HuH-7.5 (cell line): ENCODE measurements around the gene SVOPL.

ENCODE experiments used
- DNase-seq: peaks from one replicate; pipeline ENCODE4 v3.0.0; 2011; ENCODE audit warnings: low spot score

SVOPL gene

DNA sequence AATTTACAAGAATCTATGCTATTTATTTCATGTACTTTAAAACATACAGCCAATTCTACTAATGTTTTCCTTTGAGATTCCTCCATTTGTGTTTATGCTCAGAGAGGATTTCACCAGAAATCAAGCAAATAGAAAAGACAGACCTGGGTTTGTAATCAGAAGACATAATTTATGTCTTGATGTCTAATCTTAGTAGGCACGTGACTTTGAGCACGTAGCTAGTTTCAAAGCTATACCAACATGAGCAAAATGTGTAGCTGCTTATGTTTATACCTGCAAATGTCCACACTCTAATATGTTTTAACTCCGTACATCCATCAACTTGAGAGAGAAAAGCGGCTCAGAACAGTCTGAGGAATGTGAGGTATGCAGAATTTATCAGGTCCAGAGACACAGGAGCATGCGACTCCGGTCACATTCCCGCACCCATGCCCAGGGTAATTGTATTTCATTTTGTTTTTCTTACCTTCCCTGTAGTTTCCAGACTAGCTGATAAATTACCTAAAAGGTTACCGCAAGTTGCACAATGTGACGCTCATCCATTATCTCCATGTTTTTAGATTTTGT, 40.0 kb downstream of the SVOPL start:
- no peak for DNase-seq

GRCh38 chr7:138658889-138659288, 42.3 kb downstream of the SVOPL start:
- DNase-seq, result no peak

DNA sequence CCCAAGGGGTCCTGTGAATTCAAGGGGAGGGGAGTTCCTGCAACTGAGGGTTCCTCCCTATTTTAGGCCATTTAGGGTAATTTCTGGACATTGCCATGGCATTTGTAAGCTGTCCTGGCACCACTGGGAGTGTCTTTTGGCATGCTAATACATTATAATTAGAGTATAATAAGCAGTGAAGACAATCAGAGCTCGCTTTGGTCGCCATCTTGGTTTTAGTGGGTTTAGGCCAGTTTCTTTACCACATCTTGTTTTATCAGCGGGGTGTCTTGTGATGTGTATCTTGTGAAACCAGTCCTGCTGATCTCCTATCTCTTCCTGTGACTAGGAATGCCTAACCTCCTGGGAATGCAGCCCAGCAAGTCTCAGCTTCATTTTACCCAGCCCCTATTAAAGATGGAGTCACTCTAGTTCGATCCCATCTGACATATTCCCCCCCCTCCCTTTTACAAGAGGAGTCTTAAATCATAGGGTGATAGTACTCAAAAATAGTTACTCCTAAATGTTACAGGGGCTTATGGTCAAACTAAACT, 43.2 kb downstream of the SVOPL start:
- no peak for DNase-seq

DNA sequence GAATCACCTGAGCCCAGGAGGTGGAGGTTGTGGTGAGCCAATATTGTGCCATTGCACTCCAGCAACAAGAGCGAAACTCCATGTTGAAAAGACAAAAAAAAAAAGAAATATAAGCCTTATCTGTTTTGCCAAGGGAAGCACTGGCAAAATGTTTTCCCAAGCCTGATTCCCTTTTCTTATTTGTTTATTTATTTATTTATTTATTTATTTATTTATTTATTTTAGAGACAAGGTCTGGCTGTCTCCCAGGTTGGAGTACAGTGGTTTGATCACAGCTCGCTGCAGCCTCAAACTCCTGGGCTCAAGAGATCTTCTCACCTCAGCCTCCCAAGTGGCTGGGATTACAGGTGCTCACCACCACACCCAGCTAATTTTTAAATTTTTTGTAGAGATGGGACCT, 44.2 kb downstream of the SVOPL start:
- no peak for DNase-seq

DNA sequence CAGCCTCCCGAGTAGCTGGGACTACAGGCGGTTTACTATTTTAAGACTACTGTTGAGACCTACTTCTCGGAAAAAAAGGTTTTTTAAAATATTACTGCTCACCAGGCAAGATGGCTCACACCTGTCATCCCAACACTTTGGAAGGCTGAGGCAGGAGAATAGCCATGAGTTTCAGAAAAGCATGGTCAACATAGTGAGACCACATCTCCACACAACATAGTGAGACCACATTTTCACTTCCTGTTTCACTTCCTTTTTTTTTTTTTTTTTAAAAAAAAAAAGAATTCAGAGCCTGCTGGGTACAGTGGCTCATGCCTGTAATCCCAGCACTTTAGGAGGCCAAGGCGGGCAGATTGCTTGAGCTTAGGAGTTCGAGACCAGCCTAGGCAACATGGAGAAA, 46.5 kb downstream of the SVOPL start:
- DNase-seq, result no peak

DNA sequence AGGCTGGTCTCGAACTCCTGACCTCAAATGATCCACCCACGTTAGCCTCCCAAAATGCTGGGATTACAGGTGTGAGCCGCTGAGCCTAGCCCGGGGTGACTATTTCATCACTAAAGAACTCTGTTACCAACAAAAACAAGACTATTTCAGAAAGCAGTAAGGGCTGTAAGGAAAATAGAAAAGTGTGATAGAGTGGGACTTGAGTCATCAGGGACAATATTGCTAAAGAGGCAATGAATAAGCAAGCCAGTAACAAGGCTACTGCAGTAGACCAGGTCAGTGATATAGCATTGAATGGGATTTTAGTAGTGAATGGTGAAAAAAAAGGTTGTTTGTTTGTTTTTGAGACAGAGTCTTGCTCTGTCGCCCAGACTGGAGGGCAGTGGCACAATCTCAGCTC, 51.7 kb downstream of the SVOPL start:
- DNase-seq, result no peak

DNA sequence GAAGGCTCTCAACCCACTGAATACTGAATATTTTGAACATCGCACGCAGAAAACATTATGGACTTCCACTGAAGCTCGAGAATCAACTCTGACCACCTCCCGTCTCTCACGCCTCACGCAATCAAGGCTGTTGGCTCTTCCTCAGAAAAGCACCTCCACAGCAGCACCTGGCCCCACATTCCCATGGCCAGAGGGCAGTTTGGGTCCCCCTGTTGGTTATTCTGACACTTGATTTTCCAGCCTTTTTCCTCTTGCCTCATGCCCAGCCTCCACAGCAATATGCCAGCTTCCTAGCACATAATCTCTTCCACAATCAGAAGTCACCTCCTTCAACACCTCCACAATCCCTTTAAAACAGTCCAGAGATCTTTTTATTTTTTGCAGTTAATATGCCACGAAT, 55.9 kb downstream of the SVOPL start:
- peak; percentile 45 for DNase-seq

DNA sequence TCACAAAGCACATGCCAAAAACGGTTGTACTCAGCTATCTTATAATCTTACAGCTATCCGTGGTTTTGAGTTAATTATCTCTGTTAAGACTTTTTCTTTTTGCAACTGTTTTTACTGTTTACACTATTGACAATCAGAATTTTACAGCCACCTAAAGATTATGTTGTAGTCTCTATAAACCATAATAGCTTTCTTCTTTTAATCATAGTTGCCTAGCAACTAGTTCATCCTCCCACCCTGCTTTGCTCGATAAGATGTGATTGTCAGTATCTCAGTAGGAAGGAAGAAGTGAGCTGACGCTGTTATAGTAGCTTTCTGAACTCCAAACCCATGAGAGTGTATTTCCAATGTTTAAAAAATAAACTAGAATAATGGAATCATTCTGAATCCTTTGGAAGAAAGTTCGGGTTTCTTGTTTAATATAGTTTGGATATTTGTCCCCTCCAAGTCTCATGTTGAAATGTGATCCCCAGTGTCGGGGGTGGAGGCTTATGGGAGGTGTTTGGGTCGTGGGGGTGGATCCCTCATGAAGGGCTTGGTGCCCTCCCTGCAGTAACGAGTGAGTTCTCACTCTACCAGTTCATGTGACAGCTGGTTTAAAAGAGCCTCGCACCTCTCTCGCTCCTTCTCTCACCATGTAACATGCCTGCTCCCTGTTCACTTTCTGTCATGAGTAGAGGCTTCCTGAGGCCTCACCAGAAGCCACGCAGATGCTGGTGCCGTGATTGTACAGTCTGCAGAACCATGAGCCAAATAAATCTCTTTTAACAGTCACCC, 68.1 kb downstream of the SVOPL start:
- no peak for DNase-seq

DNA sequence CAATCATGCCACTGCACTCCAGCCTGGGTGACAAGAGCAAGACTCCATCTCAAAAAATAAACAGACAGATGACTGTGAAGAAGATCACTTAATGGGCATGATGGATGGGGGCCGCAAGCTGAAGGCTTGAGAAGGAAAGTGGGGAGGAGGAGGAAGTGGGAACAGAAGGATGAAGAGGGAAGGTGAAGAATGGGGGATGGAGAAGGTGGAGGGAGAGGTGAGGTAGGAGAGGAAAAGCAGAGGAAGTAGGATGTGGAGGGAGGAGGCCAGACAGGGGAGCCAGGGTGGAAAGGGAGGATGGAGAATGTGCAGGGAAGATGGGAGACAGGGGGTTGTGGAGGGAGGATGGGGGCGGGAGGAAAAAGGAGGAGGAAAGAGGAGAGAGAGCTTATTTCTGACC, 68.8 kb downstream of the SVOPL start:
- DNase-seq, result no peak

DNA sequence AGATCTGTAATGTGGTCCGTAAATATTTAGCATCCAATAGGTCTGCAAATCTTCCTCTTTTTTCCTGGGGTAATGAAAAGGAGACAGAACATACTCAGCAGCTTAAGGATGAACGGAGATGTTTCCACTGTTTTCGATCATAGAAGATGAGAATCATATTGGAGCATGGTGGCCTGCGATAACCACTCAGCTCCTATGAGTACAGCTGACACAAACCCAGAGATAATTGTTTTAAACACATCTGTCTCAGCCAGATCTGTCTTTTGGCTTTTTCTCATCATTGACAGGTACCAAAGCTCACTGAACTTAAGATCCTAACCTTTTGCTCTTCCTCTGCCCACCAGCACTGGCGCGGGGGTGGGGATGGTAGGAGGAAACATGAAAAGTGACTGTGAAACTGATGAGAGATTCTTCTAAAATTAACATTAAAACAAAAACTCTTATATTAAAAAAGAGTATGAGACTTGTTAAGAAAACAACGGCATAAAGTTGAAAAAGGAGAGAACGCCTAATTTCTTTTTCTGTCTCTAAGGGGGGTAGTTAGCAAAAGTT, 71.0 kb downstream of the SVOPL start:
- no peak for DNase-seq

DNA sequence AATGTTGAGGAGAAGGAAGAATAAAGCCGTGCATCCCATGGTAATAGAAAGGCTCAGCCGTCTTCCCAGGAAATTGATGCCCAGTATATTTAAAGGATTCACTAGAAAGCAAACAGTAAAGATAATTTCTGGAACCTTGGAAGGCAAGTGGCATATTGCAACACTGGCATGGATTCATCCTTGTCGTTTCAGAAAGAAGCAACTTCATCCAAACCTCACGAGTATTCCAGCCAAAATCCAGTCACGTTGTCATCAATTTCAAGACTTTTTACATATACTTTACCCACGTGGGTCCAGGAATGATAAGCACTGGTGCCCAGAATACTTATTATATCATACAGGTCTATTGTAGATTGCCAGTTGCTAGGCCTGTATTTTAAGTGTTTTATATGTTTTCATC, 73.8 kb downstream of the SVOPL start:
- no peak for DNase-seq

DNA sequence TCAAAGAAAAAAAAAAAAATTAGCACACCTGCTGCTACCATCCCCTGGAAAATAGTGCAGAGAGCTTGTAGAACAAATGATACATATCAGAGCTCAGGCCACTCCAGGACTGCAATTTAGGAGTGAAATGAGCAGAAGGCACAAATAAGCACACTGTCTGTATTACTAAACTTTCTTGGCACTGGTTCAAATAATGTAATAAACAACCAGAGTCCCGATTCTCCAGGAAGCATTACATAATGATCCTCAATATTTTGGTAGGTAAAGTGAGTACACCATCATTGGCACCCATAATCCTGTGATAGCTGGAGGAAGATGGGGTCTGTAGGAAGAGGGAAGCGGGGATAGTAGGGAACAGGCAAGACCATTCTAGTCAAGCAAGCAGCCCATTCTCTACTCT, 74.3 kb downstream of the SVOPL start:
- DNase-seq, result no peak

- DNase-seq, result no peak
These were observed 75.3 kb downstream of the SVOPL start for GRCh38 chr7:138625849-138626230.

- DNase-seq, result no peak
These were observed 75.9 kb downstream of the SVOPL start for GRCh38 chr7:138625084-138625848.

DNA sequence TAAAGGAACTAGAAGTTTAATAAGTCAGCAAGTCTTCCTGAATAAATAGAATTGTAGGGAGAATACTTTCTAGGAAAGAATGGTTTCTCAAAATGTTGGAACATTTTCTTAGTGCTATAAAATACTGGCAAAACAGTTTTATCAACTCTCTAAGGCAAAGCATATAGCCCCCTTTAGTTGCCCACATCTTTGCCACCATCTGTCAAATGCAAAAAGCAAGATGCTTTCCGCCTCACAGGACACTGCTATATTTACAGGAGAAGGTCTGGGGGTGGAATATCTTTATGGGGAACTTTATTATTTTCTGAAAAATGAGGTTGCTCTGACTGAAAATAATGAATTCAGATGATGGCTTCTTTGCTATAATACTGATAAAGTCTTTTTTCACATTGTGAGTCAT, 78.3 kb downstream of the SVOPL start:
- no peak for DNase-seq

- DNase-seq, result no peak
These were observed 82.2 kb downstream of the SVOPL start for GRCh38 chr7:138618933-138619332.

DNA sequence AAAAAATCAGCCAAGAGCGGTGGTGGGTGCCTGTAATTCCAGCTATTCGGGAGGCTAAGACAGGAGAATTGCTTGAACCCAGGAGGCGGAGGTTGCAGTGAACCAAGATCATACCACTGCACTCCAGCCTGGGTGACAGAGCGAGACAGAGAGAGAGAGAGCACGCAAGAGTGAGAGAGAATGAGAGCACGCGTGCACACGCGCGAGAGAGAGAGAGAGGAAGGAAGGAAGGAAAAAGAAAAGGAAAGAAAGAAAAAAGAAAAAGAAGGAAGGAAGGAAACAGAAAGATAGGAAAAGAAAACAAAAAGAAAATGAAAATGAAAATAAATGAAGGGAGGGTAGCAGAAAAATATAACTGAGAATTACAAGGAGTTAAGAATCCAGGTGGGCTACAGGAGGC, 82.7 kb downstream of the SVOPL start:
- DNase-seq, result no peak

DNA sequence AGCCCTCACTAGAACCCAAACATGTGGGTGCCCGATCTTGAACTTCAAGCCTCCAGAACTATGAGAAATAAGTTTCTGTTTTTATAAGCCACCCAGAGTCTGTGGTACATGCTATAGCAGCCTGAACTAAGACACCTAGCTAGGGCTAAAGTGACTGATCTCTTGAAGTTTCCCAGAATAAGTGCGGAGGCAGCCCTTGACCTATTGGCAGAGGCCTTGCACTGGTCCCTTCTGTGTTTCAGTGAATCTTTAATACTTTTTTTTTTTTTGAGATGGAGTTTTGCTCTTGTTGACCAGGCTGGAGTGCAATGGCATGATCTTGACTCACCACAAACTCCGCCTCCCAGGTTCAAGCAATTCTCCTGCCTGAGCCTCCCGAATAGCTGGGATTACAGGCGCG, 85.1 kb downstream of the SVOPL start:
- no peak for DNase-seq

DNA sequence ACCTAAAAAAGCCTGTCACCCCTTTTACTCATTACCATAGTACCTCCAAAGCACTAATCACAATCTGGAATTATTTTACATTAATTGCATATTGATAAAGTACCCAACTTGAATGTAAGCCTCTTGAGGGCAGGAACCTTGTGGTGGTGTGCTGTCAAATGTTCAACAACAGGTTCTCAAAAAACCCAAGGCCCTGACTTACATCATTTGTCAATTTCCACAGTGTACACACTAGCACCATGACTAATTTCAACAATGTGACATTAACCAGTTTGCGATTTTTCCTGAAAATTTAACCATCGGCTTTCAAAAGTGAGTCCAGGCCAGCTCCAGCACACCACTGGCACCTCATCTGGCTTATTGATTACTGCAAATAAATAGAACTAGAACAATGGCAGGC, 87.5 kb downstream of the SVOPL start:
- no peak for DNase-seq

GRCh38 chr7:138610671-138611170, 90.4 kb downstream of the SVOPL start:
- no peak for DNase-seq

- DNase-seq, result no peak
These were observed 92.9 kb downstream of the SVOPL start for GRCh38 chr7:138608275-138608674.
